IPS-20b (cell line): ENCODE data around the gene PRUNE2.

Experiments
- H3K27ac ChIP-seq: one replicate; pipeline ENCODE4 v1.5.1; 2013; ENCODE audit warnings: low read length
- H3K27me3 ChIP-seq: 2 replicates; pipeline ENCODE4 v1.6.1; 2013; ENCODE audit warnings: mild to moderate bottlenecking, low read length, inconsistent platforms; ENCODE audit not compliant: insufficient read depth
- H3K36me3 ChIP-seq: 2 replicates; pipeline ENCODE4 v1.6.1; 2013; ENCODE audit warnings: low read depth, mild to moderate bottlenecking, inconsistent platforms, low read length, moderate library complexity; ENCODE audit not compliant: insufficient read depth
- H3K4me1 ChIP-seq: 2 replicates; pipeline ENCODE4 v1.6.1; 2013; ENCODE audit warnings: mild to moderate bottlenecking, control low read depth, inconsistent platforms, low read length, moderate library complexity; ENCODE audit not compliant: insufficient read depth
- H3K4me3 ChIP-seq: 2 replicates; pipeline ENCODE4 v1.5.1; 2013; ENCODE audit warnings: mild to moderate bottlenecking, low read length, inconsistent platforms
- H3K9ac ChIP-seq: 2 replicates; pipeline ENCODE4 v1.6.1; 2013; ENCODE audit warnings: low read depth, mild to moderate bottlenecking, inconsistent platforms, low read length, moderate library complexity
- H3K9me3 ChIP-seq: 2 replicates; pipeline ENCODE4 v1.6.1; 2013; ENCODE audit warnings: mild to moderate bottlenecking, low read depth, low read length, inconsistent platforms; ENCODE audit not compliant: insufficient read depth

PRUNE2 gene

GRCh38 chr9:76898786-76899185 lies 7.1 kb downstream of the PRUNE2 start:
- Histone ChIP-seq H3K36me3 (no peaks in the 10 kb centered on the region), H3K4me1 (0 out of 2 replicates have a peak, but pooled peaks cover 6% of the 10 kb centered on the region), H3K27me3 (peaks cover under 1% of the 10 kb centered on the region), H3K27ac (no peak overlapping the region), H3K4me3 (no peak overlapping the region), H3K9me3 (no peaks in the 10 kb centered on the region), H3K9ac (no peak overlapping the region)

GRCh38 chr9:76897804-76898525 lies 7.9 kb downstream of the PRUNE2 start:
- no peak overlapping the region for H3K4me3 ChIP-seq
- H3K27ac ChIP-seq = no peak overlapping the region
- H3K36me3 ChIP-seq = no peaks in the 10 kb centered on the region
- H3K9me3 ChIP-seq = no peaks in the 10 kb centered on the region
- peak overlapping the region; percentile 10; the same call in 1 of the 2 replicates for H3K9ac ChIP-seq
- 0 out of 2 replicates have a peak, but pooled peaks cover 6% of the 10 kb centered on the region for H3K4me1 ChIP-seq
- no peaks in the 10 kb centered on the region; the same call in 1 of the 2 replicates for H3K27me3 ChIP-seq

- Histone ChIP-seq H3K9ac (no peak overlapping the region), H3K4me3 (no peak overlapping the region), H3K27me3 (no peaks in the 10 kb centered on the region; the same call in 1 of the 2 replicates), H3K27ac (no peak overlapping the region), H3K9me3 (no peaks in the 10 kb centered on the region), H3K4me1 (0 out of 2 replicates have a peak, but pooled peaks cover 6% of the 10 kb centered on the region), H3K36me3 (no peaks in the 10 kb centered on the region)
Observed at GRCh38 chr9:76896035-76896434, 9.9 kb downstream of the PRUNE2 start.

GRCh38 chr9:76895186-76895585 lies 10.7 kb downstream of the PRUNE2 start:
- peaks cover 10% of the 10 kb centered on the region; the same call in 1 of the 2 replicates for H3K4me1 ChIP-seq

GRCh38 chr9:76894198-76894597 lies 11.7 kb downstream of the PRUNE2 start:
- Histone ChIP-seq H3K27me3 (no peaks in the 10 kb centered on the region), H3K27ac (no peak overlapping the region), H3K9me3 (no peaks in the 10 kb centered on the region), H3K4me1 (peaks cover 10% of the 10 kb centered on the region; the same call in 1 of the 2 replicates), H3K9ac (no peak overlapping the region), H3K36me3 (no peaks in the 10 kb centered on the region), H3K4me3 (no peak overlapping the region)

More at GRCh38 chr9:76895186-76895585, 10.7 kb downstream of the PRUNE2 start:
- Histone ChIP-seq H3K9me3 (no peaks in the 10 kb centered on the region), H3K27me3 (no peaks in the 10 kb centered on the region; the same call in 1 of the 2 replicates), H3K27ac (no peak overlapping the region), H3K4me3 (no peak overlapping the region), H3K9ac (no peak overlapping the region), H3K36me3 (no peaks in the 10 kb centered on the region)

- peaks cover 10% of the 10 kb centered on the region; the same call in 1 of the 2 replicates for H3K4me1 ChIP-seq
- H3K4me3 ChIP-seq = no peak overlapping the region
- H3K9ac ChIP-seq = no peak overlapping the region
- no peaks in the 10 kb centered on the region for H3K27me3 ChIP-seq
- H3K36me3 ChIP-seq = no peaks in the 10 kb centered on the region
- no peak overlapping the region for H3K27ac ChIP-seq
- no peaks in the 10 kb centered on the region for H3K9me3 ChIP-seq
Observed at GRCh38 chr9:76893395-76893932, 12.4 kb downstream of the PRUNE2 start.

- peaks cover 14% of the 10 kb centered on the region for H3K4me1 ChIP-seq
- H3K27me3 ChIP-seq = no peaks in the 10 kb centered on the region
- H3K36me3 ChIP-seq = no peaks in the 10 kb centered on the region
- H3K27ac ChIP-seq = no peak overlapping the region
- H3K4me3 ChIP-seq = no peak overlapping the region
- H3K9ac ChIP-seq = no peak overlapping the region
- no peaks in the 10 kb centered on the region for H3K9me3 ChIP-seq
Observed at GRCh38 chr9:76891874-76892273, 14.0 kb downstream of the PRUNE2 start.

GRCh38 chr9:76891279-76891678 lies 14.6 kb downstream of the PRUNE2 start:
- H3K9ac ChIP-seq = no peak overlapping the region
- peaks cover 14% of the 10 kb centered on the region for H3K4me1 ChIP-seq

GRCh38 chr9:76887951-76888350 lies 18.0 kb downstream of the PRUNE2 start:
- Histone ChIP-seq H3K36me3 (no peaks in the 10 kb centered on the region), H3K4me3 (peak overlapping the region; percentile 47; the same call in 1 of the 2 replicates), H3K27me3 (no peaks in the 10 kb centered on the region), H3K9ac (peak overlapping the region; percentile 65; the same call in 1 of the 2 replicates), H3K9me3 (no peaks in the 10 kb centered on the region), H3K4me1 (peaks cover 22% of the 10 kb centered on the region), H3K27ac (peak overlapping the region; percentile 73)

More at GRCh38 chr9:76891279-76891678, 14.6 kb downstream of the PRUNE2 start:
- Histone ChIP-seq H3K9me3 (no peaks in the 10 kb centered on the region), H3K27ac (no peak overlapping the region), H3K27me3 (no peaks in the 10 kb centered on the region), H3K36me3 (no peaks in the 10 kb centered on the region), H3K4me3 (no peak overlapping the region)

GRCh38 chr9:76887003-76887821 lies 18.7 kb downstream of the PRUNE2 start:
- H3K27me3 ChIP-seq = no peaks in the 10 kb centered on the region
- peaks cover 25% of the 10 kb centered on the region for H3K4me1 ChIP-seq
- H3K4me3 ChIP-seq = peak overlapping the region; percentile 47
- peak overlapping the region; percentile 73 for H3K27ac ChIP-seq
- H3K9me3 ChIP-seq = no peaks in the 10 kb centered on the region
- no peaks in the 10 kb centered on the region for H3K36me3 ChIP-seq
- peak overlapping the region; percentile 65; the same call in 1 of the 2 replicates for H3K9ac ChIP-seq

GRCh38 chr9:76886318-76886717 lies 19.6 kb downstream of the PRUNE2 start:
- H3K27me3 ChIP-seq = no peaks in the 10 kb centered on the region
- no peak overlapping the region for H3K27ac ChIP-seq
- H3K9ac ChIP-seq = no peak overlapping the region
- H3K4me1 ChIP-seq = peaks cover 25% of the 10 kb centered on the region
- no peaks in the 10 kb centered on the region for H3K9me3 ChIP-seq
- no peaks in the 10 kb centered on the region for H3K36me3 ChIP-seq
- H3K4me3 ChIP-seq = no peak overlapping the region
